ENCODE data around the gene CALCOCO1.

GRCh38 chr12:53684654-53685220 is 42.5 kb downstream of the CALCOCO1 start:
- TF ChIP-seq EZH2 (IDR thresholded peaks at IDR 0.05; ENCODE audit: insufficient read depth, poor library complexity, severe bottlenecking) (no peak), EZH2phosphoT487 (IDR thresholded peaks at IDR 0.05; ENCODE audit: insufficient read depth, low read depth) (no peak)
